Activated CD4-positive, alpha-beta T cell treated with anti-CD3 and anti-CD28 coated beads, Interleukin-2, amount 10 ng/mL, durations not matched to agents 7 days and 5 days (primary cell): Measurements from ENCODE around the gene CTRL. TPM values are rescaled to one million over a fixed set of nuclear protein-coding genes. Genes with fewer than 3 reads are reported as not detected.

ENCODE experiments used
- CTCF ChIA-PET: fragments of 350-600 bp; sonication (Branson Sonifier 250); formaldehyde crosslinking; loops from one replicate; lab custom pipeline; 2021; ENCODE audit warnings: antibody characterized with exemption; lab: Charles Lee
- POLR2A ChIA-PET: fragments of 350-600 bp; sonication (Branson Sonifier 250); formaldehyde crosslinking; loops from one replicate; lab custom pipeline; 2021; ENCODE audit warnings: antibody characterized with exemption; lab: Charles Lee
- DNase-seq: peaks from one replicate; pipeline ENCODE4 v3.0.0-alpha.2; 2020
- H3K27ac Mint-ChIP-seq: one replicate; pipeline ENCODE4 v1.8.0; 2021; ENCODE audit warnings: mild to moderate bottlenecking, moderate library complexity, mixed read lengths
- H3K27me3 Mint-ChIP-seq: one replicate; pipeline ENCODE4 v1.8.0; 2021; ENCODE audit warnings: mixed read lengths
- H3K36me3 Mint-ChIP-seq: one replicate; pipeline ENCODE4 v1.8.0; 2021; ENCODE audit warnings: low read depth, mixed read lengths
- H3K4me1 Mint-ChIP-seq: one replicate; pipeline ENCODE4 v1.8.0; 2021; ENCODE audit warnings: mixed read lengths
- H3K4me3 Mint-ChIP-seq: one replicate; pipeline ENCODE4 v1.8.0; 2021; ENCODE audit warnings: mild to moderate bottlenecking, moderate library complexity, mixed read lengths
- H3K9me3 Mint-ChIP-seq: one replicate; pipeline ENCODE4 v1.8.0; 2021; ENCODE audit warnings: mixed read lengths
- total RNA-seq, 2 experiments: library from RNA; stranded (reverse); gene quantifications; one replicate each; pipeline ENCODE4 v1.2.3, GENCODE V29; 2021

Gene CTRL
- total RNA-seq, 2 experiments from 2014 or later = 7.2 to 9.4 TPM

DNA sequence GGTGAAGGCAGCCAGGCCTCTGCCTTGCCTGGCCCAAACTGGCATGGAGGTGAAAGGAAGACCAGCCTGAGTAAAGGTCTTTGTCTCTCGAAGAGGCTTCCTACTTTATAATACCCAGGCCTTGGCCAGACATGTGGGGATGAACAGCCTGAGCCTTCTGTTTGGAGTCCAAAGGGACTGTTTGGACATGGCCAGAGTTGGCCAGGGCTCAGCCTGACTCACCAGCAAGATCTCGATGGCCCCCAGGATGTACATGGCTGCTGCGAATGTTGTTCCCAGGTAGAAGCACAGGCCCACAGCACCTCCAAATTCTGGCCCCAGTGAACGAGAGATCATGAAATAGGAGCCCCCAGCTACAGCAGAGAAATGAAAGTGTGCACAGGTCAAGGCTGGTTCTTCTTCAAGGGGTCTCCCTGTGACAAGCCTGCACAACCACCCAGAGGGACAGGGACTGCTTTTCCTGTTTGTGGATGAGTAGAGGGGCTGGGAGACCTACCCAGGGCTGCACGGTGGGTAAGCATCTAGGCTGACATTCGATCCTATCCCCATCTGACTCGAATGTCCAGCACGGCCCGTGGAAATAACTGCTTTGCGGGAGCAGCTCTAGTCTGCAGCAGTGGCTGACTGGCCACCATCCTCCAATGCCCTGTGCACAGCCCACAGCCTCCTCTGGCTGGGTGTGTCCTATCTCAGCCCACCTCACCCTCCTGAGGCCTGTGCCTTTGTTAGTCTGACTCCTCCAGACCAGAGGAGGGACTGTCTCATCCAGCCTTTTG lies 22.9 kb upstream of the CTRL start:
- Mint-ChIP-seq H3K9me3 (no peaks in the 10 kb centered on the region), H3K27me3 (no peaks in the 10 kb centered on the region), H3K4me1 (peaks cover 4% of the 10 kb centered on the region), H3K36me3 (peaks cover 5% of the 10 kb centered on the region), H3K27ac (no peak overlapping the region), H3K4me3 (no peak overlapping the region)
- ChIA-PET CTCF (interaction anchor here (0.5 to 1.7 kb wide), 6 partner anchors 8 to 140 kb away, joined by 3 to 5 read pairs (median 3); partner anchors contain the start of gene NRN1L), POLR2A (no interaction called here)
- no peak for DNase-seq

DNA sequence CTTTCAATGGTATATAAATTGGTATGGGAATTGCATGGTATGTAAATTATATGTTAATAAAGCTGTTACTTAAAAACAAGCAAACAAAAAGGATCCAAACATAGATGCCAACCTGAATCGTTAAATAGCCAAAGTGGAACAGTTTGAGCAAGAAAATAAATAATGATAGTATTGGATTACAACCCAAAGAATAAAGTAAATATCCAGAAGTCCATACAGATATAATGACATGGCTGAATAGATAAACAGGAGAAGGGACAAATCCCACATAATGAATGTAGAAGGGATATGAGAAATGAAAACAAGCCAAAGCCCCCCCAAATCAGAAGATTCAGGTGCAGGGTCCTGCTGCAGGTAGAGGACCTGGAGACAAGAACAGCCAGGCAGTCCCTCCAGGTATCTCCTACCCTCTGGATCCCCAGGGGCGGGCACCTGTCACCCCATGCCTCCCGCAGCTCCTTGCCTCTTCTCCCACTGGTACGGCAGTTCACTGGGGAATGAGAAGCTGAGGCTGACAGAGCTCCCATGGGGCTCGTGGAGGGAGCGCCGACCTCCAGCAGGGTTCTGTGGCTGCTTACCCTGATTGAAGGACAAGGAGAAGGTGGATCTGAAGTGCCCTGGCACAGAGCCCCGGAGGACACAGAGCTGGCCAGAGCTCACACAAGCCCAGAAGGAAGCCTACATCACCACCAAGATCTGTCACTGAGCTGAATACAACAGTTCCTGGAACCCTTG lies 22.1 kb upstream of the CTRL start:
- Mint-ChIP-seq H3K27ac (no peak overlapping the region), H3K36me3 (peaks cover 5% of the 10 kb centered on the region), H3K4me1 (peaks cover 4% of the 10 kb centered on the region), H3K9me3 (no peaks in the 10 kb centered on the region), H3K4me3 (no peak overlapping the region), H3K27me3 (no peaks in the 10 kb centered on the region)
- DNase-seq = no peak
- CTCF ChIA-PET = interaction anchor here (0.5 to 1.7 kb wide), 6 partner anchors 9 to 141 kb away, joined by 3 to 6 read pairs (median 4); no protein-coding TSS in a partner anchor
- POLR2A ChIA-PET = no interaction called here

DNA sequence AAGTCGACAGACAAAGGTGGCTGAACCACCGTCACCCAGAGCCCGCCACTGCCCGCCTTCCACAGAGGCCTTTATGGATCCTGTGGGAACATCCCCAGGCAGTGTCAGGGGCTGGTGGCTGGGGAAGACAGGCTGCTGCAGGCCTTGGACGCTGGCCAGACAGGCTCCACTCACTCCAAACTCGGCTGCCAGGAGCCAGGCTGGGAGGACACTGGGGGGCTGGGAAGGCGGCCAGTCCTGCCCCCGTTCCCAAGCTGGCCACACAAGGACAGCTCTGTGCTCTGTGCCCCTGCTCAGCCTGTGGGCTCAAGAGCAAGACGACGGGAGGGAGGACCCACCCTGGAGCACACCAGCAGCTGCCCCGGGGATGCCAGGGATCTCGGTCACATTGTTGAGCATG lies 19.8 kb upstream of the CTRL start:
- H3K9me3 Mint-ChIP-seq = no peaks in the 10 kb centered on the region
- CTCF ChIA-PET = interaction anchor here (0.5 to 1.5 kb wide), 2 partner anchors 10 to 458 kb away, joined by 5 to 6 read pairs; no protein-coding TSS in a partner anchor
- no peak overlapping the region for H3K27ac Mint-ChIP-seq
- no peaks in the 10 kb centered on the region for H3K27me3 Mint-ChIP-seq
- H3K36me3 Mint-ChIP-seq = peaks cover 8% of the 10 kb centered on the region
- no peak overlapping the region for H3K4me3 Mint-ChIP-seq
- peaks cover 4% of the 10 kb centered on the region for H3K4me1 Mint-ChIP-seq
- POLR2A ChIA-PET = no interaction called here
- no peak for DNase-seq

DNA sequence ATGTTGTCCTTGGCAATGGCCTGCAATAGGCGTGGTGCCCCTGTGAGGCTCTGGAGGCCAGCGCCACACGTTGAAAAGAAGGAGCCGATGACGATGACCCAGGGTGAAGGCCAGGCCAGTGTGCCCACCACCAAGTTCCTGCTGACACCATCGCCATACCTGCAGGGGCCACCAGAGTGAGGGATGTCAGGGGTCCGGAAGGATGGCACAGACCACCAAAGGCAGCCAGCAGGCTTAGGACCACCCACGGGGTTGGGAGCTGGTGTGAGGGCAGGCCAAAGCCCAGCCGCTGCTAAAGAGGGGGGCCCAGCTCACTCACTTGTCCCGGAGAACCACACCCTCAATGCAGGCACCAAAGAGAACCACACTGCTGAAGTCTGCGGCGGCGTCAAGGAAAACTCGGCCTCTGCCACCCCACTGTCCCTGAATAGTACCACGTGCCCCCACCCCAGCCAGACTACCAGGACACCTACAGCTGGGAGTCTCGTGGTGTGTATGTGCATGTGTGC lies 18.7 kb upstream of the CTRL start:
- no peaks in the 10 kb centered on the region for H3K9me3 Mint-ChIP-seq
- H3K36me3 Mint-ChIP-seq = peaks cover 10% of the 10 kb centered on the region
- no peak for DNase-seq
- POLR2A ChIA-PET = no interaction called here
- CTCF ChIA-PET = interaction anchor here (1.4 to 1.5 kb wide), 2 partner anchors 9 to 11 kb away, joined by 6 to 7 read pairs; no protein-coding TSS in a partner anchor
- H3K4me3 Mint-ChIP-seq = no peak overlapping the region
- H3K27ac Mint-ChIP-seq = no peak overlapping the region
- peaks cover 4% of the 10 kb centered on the region for H3K4me1 Mint-ChIP-seq
- H3K27me3 Mint-ChIP-seq = no peaks in the 10 kb centered on the region

DNA sequence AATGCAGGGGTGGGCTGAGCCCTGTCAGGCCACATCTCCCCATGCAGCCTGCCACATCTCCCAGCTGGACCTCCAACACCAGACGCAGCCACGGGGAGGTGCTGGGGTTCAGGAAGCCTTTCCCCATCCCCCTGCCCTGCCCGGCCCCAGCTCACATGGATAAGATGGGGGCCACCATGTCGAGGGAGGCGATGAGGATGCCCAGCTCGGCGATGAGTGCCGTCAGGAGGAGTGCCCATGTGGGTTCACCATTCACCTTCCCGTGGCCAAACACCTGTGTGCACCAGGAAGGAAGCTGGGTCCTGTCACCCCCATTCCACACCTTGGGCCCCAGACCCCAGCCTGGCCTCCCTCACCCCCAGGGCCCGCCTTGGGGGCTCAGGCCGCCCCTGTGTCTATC lies 18.0 kb upstream of the CTRL start:
- Mint-ChIP-seq H3K36me3 (peaks cover 10% of the 10 kb centered on the region), H3K4me3 (no peak overlapping the region), H3K4me1 (peaks cover 4% of the 10 kb centered on the region), H3K9me3 (no peaks in the 10 kb centered on the region), H3K27me3 (no peaks in the 10 kb centered on the region), H3K27ac (no peak overlapping the region)
- ChIA-PET CTCF (interaction anchor here (0.6 to 1.4 kb wide), 2 partner anchors 11 to 325 kb away, joined by 4 to 7 read pairs; no protein-coding TSS in a partner anchor), POLR2A (no interaction called here)
- DNase-seq = no peak

DNA sequence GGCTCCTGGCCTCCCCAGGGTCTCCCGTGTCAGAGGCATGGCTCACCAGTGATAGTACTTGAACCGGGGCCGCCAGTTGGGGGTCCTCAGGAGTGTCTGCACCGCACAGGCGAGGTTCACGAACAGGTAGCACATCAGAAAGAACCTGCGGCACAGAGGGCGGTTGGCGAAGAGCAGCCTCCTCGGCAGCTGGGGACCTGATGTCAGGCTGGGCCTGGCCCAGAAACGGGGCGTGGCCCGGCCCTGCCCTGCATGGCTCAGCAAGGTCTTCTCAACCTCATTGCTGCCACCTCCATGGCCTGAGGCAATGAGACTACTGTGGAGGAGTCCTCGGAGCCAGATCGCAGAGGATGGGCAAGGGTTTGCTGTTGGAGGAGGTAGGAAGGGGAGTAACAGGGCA lies 16.4 kb upstream of the CTRL start:
- H3K27ac Mint-ChIP-seq = no peak overlapping the region
- CTCF ChIA-PET = no interaction called here

DNA sequence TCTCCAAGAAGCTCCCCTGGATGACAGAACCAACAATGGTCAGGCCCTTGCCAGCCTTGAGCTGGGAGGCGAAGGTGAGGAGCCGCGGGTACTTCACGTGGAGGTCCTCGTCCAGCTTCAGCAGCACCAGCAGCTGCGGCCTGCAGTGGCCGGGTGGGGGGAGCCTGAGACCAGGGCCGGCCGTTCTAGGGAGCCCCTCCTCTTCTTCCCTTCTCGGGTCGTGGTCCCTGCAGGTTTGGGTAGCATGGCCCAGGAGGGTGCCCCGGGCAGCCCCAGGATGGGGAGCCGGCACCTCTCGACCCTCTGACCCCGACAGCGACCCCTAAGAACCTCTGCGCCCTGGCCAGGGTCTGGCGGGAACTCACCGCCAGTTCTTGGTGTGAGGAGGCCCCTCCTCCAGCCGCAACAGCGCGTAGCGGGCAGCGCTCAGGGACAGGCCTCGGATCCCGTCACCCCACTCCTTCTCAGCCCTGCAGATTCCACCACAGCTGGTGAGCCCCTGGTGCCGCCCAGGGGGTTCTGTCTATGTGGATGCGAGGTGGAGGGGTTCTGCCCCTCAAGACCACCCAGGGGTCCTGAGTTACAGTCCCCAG lies 15.4 kb upstream of the CTRL start:
- Mint-ChIP-seq H3K4me3 (no peak overlapping the region), H3K4me1 (peaks cover 5% of the 10 kb centered on the region), H3K27me3 (no peaks in the 10 kb centered on the region), H3K9me3 (no peaks in the 10 kb centered on the region), H3K36me3 (peaks cover 6% of the 10 kb centered on the region), H3K27ac (no peak overlapping the region)
- DNase-seq = no peak
- CTCF ChIA-PET = interaction anchor here (0.6 to 1.0 kb wide), 3 partner anchors 64 to 131 kb away, joined by 3 read pairs; no protein-coding TSS in a partner anchor
- POLR2A ChIA-PET = no interaction called here

More for the DNA sequence above, 16.4 kb upstream of the CTRL start:
- H3K27me3 Mint-ChIP-seq = no peaks in the 10 kb centered on the region
- POLR2A ChIA-PET = no interaction called here
- H3K36me3 Mint-ChIP-seq = peaks cover 5% of the 10 kb centered on the region
- peaks cover 4% of the 10 kb centered on the region for H3K4me1 Mint-ChIP-seq
- DNase-seq = no peak
- H3K9me3 Mint-ChIP-seq = no peaks in the 10 kb centered on the region
- H3K4me3 Mint-ChIP-seq = no peak overlapping the region

DNA sequence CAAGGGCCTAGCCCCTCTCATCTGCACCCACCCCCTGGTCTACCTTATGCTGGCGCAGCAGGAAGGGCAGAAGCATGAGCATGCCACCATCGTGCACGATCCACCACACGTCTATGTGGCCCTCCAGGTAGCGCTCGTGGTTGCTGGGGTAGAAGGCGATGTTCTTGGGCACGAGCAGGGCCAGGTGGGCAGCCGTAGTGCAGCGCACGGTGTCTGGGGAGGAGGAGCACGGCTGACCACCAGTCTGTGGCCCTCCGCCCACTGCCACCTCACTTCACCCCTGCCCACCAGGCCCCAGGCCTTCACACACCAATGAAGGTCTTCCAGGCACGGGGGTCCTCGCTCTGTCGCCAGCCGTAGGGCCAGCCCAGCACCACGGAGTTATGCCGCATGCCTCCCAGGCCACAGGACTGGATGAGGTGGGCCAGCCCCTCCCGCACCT lies 14.5 kb upstream of the CTRL start:
- peaks cover 10% of the 10 kb centered on the region for H3K36me3 Mint-ChIP-seq
- H3K4me3 Mint-ChIP-seq = no peak overlapping the region
- CTCF ChIA-PET = interaction anchor here (0.8 to 1.0 kb wide), 3 partner anchors 95 to 271 kb away, joined by 3 read pairs; no protein-coding TSS in a partner anchor
- no peaks in the 10 kb centered on the region for H3K27me3 Mint-ChIP-seq
- no peak for DNase-seq
- H3K4me1 Mint-ChIP-seq = peaks cover 10% of the 10 kb centered on the region
- no peaks in the 10 kb centered on the region for H3K9me3 Mint-ChIP-seq
- POLR2A ChIA-PET = no interaction called here
- no peak overlapping the region for H3K27ac Mint-ChIP-seq

DNA sequence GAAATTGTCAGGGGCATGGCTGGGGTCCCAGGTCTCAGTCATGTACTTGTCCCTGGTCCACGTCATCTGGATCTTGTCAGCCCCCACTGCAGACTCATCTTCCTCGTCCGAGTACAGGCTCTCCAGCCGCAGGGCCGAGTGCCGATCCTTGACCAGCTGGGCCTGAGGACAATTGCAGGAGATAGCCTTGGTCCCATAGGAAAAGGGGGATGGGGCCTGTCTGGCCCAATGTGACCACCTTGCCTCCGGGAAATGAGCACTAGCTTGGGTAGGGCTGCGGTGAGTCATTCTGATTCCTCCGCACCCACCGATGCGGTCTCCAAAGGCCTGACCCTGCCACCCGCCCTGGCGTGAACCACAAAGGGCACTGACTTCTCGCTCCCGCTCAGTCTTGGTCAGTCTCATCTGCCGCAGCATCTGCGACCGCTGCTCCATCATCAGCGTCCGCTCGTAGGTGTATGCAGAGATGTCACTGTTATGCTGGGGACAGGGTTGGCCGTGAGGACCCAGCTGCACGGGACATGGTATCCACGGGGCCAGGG lies 13.8 kb upstream of the CTRL start:
- Mint-ChIP-seq H3K9me3 (no peaks in the 10 kb centered on the region), H3K27ac (no peak overlapping the region), H3K4me3 (no peak overlapping the region), H3K36me3 (peaks cover 10% of the 10 kb centered on the region), H3K4me1 (peaks cover 15% of the 10 kb centered on the region), H3K27me3 (no peaks in the 10 kb centered on the region)
- ChIA-PET CTCF (interaction anchor here (0.8 kb wide), 1 partner anchor 272 kb away, joined by 3 read pairs; no protein-coding TSS in a partner anchor), POLR2A (no interaction called here)
- no peak for DNase-seq

DNA sequence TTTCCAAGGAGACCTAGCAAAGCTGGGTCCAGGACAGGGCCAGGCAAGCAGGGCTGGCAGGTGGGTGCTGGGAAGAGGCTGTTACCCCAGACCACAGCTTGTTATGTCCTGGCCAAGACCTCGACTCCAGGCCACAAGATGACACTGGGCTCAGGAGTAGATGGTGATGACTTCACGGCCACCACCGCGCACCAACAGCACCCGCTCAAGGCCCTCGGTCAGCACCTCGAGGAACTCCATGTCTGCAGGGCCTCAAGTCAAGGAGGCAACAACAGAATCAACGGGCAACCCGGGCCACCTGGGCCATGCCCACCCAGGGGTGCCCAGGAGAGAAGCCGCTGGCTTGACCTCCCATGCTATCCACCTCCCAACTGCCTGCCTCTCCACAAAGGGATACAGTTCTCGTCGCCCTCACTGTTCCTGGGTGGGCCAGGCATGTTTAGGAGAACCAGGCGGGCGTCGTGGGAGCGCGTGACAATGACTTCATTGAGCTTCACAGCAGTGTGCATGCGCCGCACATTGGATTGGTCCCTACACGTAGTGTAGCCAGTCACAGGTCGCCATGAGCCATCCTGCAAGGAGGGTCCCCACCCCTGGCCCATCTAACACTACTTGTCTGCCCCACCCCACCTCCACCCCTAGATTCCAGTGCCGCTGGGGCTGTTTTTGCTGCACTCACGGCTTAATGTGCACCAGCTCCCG lies 13.2 kb upstream of the CTRL start:
- no peaks in the 10 kb centered on the region for H3K9me3 Mint-ChIP-seq
- ChIA-PET CTCF (interaction anchor here (0.8 to 1.3 kb wide), 4 partner anchors 8 to 272 kb away, joined by 3 to 7 read pairs (median 3); no protein-coding TSS in a partner anchor), POLR2A (no interaction called here)
- no peak overlapping the region for H3K27ac Mint-ChIP-seq
- peaks cover 16% of the 10 kb centered on the region for H3K36me3 Mint-ChIP-seq
- H3K27me3 Mint-ChIP-seq = no peaks in the 10 kb centered on the region
- H3K4me3 Mint-ChIP-seq = no peak overlapping the region
- DNase-seq = no peak
- peaks cover 21% of the 10 kb centered on the region for H3K4me1 Mint-ChIP-seq

DNA sequence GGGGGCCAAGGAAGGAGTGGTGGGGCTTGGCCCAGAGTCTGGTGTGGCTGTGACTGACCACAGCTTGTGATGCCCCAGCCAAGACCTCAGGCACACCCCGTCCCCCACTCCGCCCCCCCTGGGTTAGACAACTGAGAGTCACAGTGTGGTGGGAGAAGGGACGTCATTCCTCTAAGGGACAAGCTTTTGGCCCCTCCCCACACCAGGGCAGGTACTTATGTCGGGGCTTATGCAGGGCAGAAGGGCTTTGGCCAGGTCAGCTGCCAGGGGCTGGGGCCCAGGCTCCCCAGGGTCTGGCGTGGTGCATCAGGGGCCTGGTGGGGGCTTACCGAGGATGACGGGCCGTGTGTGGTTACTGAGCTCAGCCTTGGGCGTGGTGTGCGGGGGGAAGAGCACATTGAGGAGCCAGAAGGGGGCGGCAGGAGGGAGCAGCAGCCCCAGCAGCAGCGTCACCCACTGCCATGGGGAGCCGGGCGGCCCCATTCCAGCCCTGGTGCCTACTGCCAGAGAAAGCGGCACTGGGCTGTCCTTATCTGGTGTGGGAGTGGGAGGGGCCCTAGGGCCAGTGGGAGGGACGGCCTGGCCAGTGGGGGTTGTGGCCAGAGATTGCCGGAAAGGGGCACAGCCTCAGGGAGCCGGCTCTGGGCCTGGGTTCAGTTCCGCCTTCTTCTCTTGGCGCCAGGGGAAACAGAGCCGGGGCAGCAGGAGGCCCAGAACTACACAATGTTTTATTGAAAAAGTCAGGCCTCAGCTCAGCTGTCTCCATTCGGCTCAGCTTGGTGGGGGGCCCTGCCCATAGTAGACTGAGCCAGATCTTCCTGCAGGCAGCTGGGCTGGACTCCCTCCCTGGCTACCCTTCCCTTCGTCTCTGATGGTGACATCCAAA lies 12.2 kb upstream of the CTRL start, which contains the start of gene LCAT:
TSS of gene LCAT (minus strand) at position 502 of the 886 bp plus-strand sequence. CDS start at position 483, 19 bp downstream.
- Mint-ChIP-seq H3K4me3 (no peak within 1 kb of the TSS), H3K27me3 (no peaks in the 10 kb centered on the region), H3K27ac (no peak within 1 kb of the TSS), H3K36me3 (peaks cover 18% of the 10 kb centered on the region), H3K4me1 (peaks cover 30% of the 10 kb centered on the region), H3K9me3 (no peaks in the 10 kb centered on the region)
- CTCF ChIA-PET = interaction anchor here (1.0 to 1.3 kb wide), 4 partner anchors 9 to 92 kb away, joined by 3 to 7 read pairs (median 3); no protein-coding TSS in a partner anchor
- POLR2A ChIA-PET = no interaction called here
- no peak for DNase-seq
